ENCODE data around the gene SVBP. TPM values are rescaled to one million over a fixed set of nuclear protein-coding genes. Genes with fewer than 3 reads are reported as not detected.

SVBP gene
- total and polyA plus RNA-seq, 2 donors (not counting 3 experiments of a cell fraction or from before 2014, with no cell fraction given) = 18.1 to 24.1 TPM

- H3K4me3 ChIP-seq (replicated peaks in 1 of 3; ENCODE audit: insufficient read depth in 1 of 3, low read depth in 1 of 3, low read length in 3 of 3) = no peak overlapping the region
- no peak overlapping the region for H3K4me2 ChIP-seq (ENCODE audit: insufficient read depth, low read length)
- no peaks in the 10 kb centered on the region for H4K20me1 ChIP-seq (replicated peaks; ENCODE audit: control insufficient read depth, extremely low read depth, insufficient read depth, low read length)
- no peak overlapping the region for H3K27ac ChIP-seq (ENCODE audit: insufficient read depth, low read depth, low read length)
- H3K9ac ChIP-seq (replicated peaks; ENCODE audit: extremely low read depth, insufficient read depth, low read length) = no peak overlapping the region
- no peaks in the 10 kb centered on the region for H3K9me3 ChIP-seq (replicated peaks; ENCODE audit: control insufficient read depth, insufficient read depth, low read length)
- H3K27me3 ChIP-seq (ENCODE audit: control insufficient read depth in 2 of 2, insufficient read depth in 2 of 2, low read length in 2 of 2) = no peaks in the 10 kb centered on the region
- no peak for FAIRE-seq
- no TSS peak for BruUV-seq (replicated peaks)
- ChIA-PET POLR2A (no interaction called here), CTCF (interaction anchor here (0.7 to 5.3 kb wide), 10 partner anchors 9 to 297 kb away, joined by 3 to 244 read pairs (median 6); partner anchors contain the start of genes C1orf50, P3H1 and ZNF691)
- no peak overlapping the region for H2AFZ ChIP-seq (ENCODE audit: low read depth, low read length)
- TF ChIP-seq JUN (IDR thresholded peaks at IDR 0.05; ENCODE audit: borderline replicate concordance, insufficient read depth, insufficient read length, low read depth) (no peak), CTCF (IDR thresholded peaks at IDR 0.05; ENCODE audit: extremely low read depth in 1 of 2, insufficient read depth in 1 of 2, low read depth in 1 of 2, low read length in 2 of 2) (no peak), MAX (IDR thresholded peaks at IDR 0.05; ENCODE audit: insufficient read depth, insufficient read length) (no peak)
- no peak for DNase-seq (ENCODE audit: low read depth, low spot score)
- peaks cover 6 to 12% of the 10 kb centered on the region in 2 experiments for H3K36me3 ChIP-seq (ENCODE audit: control insufficient read depth in 2 of 2, extremely low read depth in 1 of 2, insufficient read depth in 2 of 2, low read length in 2 of 2)
- peaks cover 9% of the 10 kb centered on the region for H3K79me2 ChIP-seq (ENCODE audit: control insufficient read depth, insufficient read depth, low read length)
- H3K9me1 ChIP-seq (replicated peaks; ENCODE audit: control insufficient read depth, extremely low read depth, insufficient read depth, low read length) = no peaks in the 10 kb centered on the region
- no peaks in the 10 kb centered on the region for H3K4me1 ChIP-seq (ENCODE audit: control insufficient read depth, extremely low read depth, insufficient read depth, low read length)
- intact Hi-C loops (cut with micrococcal nuclease) = no loop called here
- dilution Hi-C loops (cut with MboI; ENCODE audit: extremely low pct_ligation_motif_present, low sequenced_read_pairs) = no loop called here
These were observed 40.7 kb downstream of the SVBP start for GRCh38 chr1:42776502-42776901.

- Histone ChIP-seq H2AFZ (ENCODE audit: low read depth, low read length) (no peak overlapping the region), H4K20me1 (replicated peaks; ENCODE audit: control insufficient read depth, extremely low read depth, insufficient read depth, low read length) (no peaks in the 10 kb centered on the region), H3K79me2 (ENCODE audit: control insufficient read depth, insufficient read depth, low read length) (peaks cover 15% of the 10 kb centered on the region), H3K4me2 (ENCODE audit: insufficient read depth, low read length) (no peak overlapping the region), H3K27me3 (ENCODE audit: control insufficient read depth in 2 of 2, insufficient read depth in 2 of 2, low read length in 2 of 2) (no peaks in the 10 kb centered on the region), H3K4me1 (ENCODE audit: control insufficient read depth, extremely low read depth, insufficient read depth, low read length) (no peaks in the 10 kb centered on the region), H3K9me1 (replicated peaks; ENCODE audit: control insufficient read depth, extremely low read depth, insufficient read depth, low read length) (no peaks in the 10 kb centered on the region), H3K9me3 (replicated peaks; ENCODE audit: control insufficient read depth, insufficient read depth, low read length) (no peaks in the 10 kb centered on the region), H3K4me3 (replicated peaks in 1 of 3; ENCODE audit: insufficient read depth in 1 of 3, low read depth in 1 of 3, low read length in 3 of 3) (no peak overlapping the region), H3K27ac (ENCODE audit: insufficient read depth, low read depth, low read length) (no peak overlapping the region), H3K36me3 (ENCODE audit: control insufficient read depth in 2 of 2, extremely low read depth in 1 of 2, insufficient read depth in 2 of 2, low read length in 2 of 2) (peaks cover 6 to 11% of the 10 kb centered on the region in 2 experiments), H3K9ac (replicated peaks; ENCODE audit: extremely low read depth, insufficient read depth, low read length) (no peak overlapping the region)
- ChIA-PET POLR2A (no interaction called here), CTCF (interaction anchor here (0.5 to 2.5 kb wide), 4 partner anchors 9 to 301 kb away, joined by 3 to 11 read pairs (median 4); partner anchors contain the start of gene P3H1)
- intact Hi-C loops (cut with micrococcal nuclease) = no loop called here
- dilution Hi-C loops (cut with MboI; ENCODE audit: extremely low pct_ligation_motif_present, low sequenced_read_pairs) = no loop called here
- no TSS peak for BruUV-seq (replicated peaks)
- TF ChIP-seq EZH2 (IDR thresholded peaks at IDR 0.05; ENCODE audit: borderline replicate concordance, low read depth, low read length, severe bottlenecking) (no peak), GATA2 (IDR thresholded peaks at IDR 0.05; ENCODE audit: insufficient read depth, insufficient read length, low read depth, low read length) (no peak), CTCF (IDR thresholded peaks at IDR 0.05; ENCODE audit: extremely low read depth in 1 of 2, insufficient read depth in 1 of 2, low read depth in 1 of 2, low read length in 2 of 2) (no peak), FOS (IDR thresholded peaks at IDR 0.05; ENCODE audit: borderline replicate concordance, insufficient read depth, low read length) (no peak), POLR2A (IDR thresholded peaks at IDR 0.05; ENCODE audit: low read depth, low read length) (no peak), MYC (IDR thresholded peaks at IDR 0.05; ENCODE audit: low read depth, low read length) (no peak), JUN (IDR thresholded peaks at IDR 0.05; ENCODE audit: borderline replicate concordance, insufficient read depth, insufficient read length, low read depth) (no peak), MAX (IDR thresholded peaks at IDR 0.05; ENCODE audit: insufficient read depth, insufficient read length) (no peak), POLR2AphosphoS5 (IDR thresholded peaks at IDR 0.05; ENCODE audit: insufficient read depth, low read depth, low read length) (no peak)
- FAIRE-seq = no peak
- no peak for DNase-seq (ENCODE audit: low read depth, low spot score)
These were observed 42.2 kb downstream of the SVBP start for GRCh38 chr1:42774928-42775526.
